Neural crest cell (in vitro differentiated cells): ENCODE results near the gene PHGDH. TPM values are rescaled to one million over a fixed set of nuclear protein-coding genes. Genes with fewer than 3 reads are reported as not detected.
"Not testable (repeated sequence)": the region's sequence is repeated elsewhere in the genome, so short reads cannot be mapped to it uniquely, and the experiment has no call there.

ENCODE experiments used
- DNase-seq: peaks from one replicate; pipeline ENCODE4 v3.0.0; 2021; ENCODE audit warnings: low read depth, mixed read lengths, low spot score
- H3K27ac Mint-ChIP-seq: one replicate; pipeline ENCODE4 v1.8.0; 2021; ENCODE audit warnings: mild to moderate bottlenecking, mixed read lengths; ENCODE audit not compliant: unreplicated experiment
- H3K27me3 Mint-ChIP-seq: 2 replicates; pipeline ENCODE4 v1.8.0; 2021; ENCODE audit warnings: low read depth, mild to moderate bottlenecking, mixed read lengths
- H3K36me3 Mint-ChIP-seq: 2 replicates; pipeline ENCODE4 v1.8.0; 2021; ENCODE audit warnings: low read depth, mild to moderate bottlenecking, mixed read lengths
- H3K4me1 Mint-ChIP-seq: 2 replicates; pipeline ENCODE4 v1.8.0; 2021; ENCODE audit warnings: mixed read lengths
- H3K4me3 Mint-ChIP-seq: one replicate; pipeline ENCODE4 v1.8.0; 2021; ENCODE audit warnings: mild to moderate bottlenecking, mixed read lengths
- H3K9me3 Mint-ChIP-seq: 2 replicates; pipeline ENCODE4 v1.8.0; 2021; ENCODE audit warnings: mixed read lengths
- CTCF ChIP-seq: fragments of 200-600 bp; sonication (generic); conservative IDR thresholded peaks from 2 replicates; pipeline ENCODE4 v1.5.0; 2021; ENCODE audit warnings: antibody characterized with exemption, mild to moderate bottlenecking
- total RNA-seq: library from RNA; stranded (reverse); gene quantifications from 2 replicates; pipeline ENCODE4 v1.2.1, GENCODE V29; 2021

The PHGDH gene
- total RNA-seq, 1 donor from 2014 or later, result 365 TPM

GRCh38 chr1:119779869-119780356, 68.2 kb downstream of the PHGDH start:
- H3K4me1 Mint-ChIP-seq, result peaks cover 8% of the 10 kb centered on the region
- no peak overlapping the region for H3K4me3 Mint-ChIP-seq
- DNase-seq, result no peak
- no peaks in the 10 kb centered on the region for H3K36me3 Mint-ChIP-seq
- no peak overlapping the region for H3K27ac Mint-ChIP-seq
- no peak for TF ChIP-seq CTCF
- H3K9me3 Mint-ChIP-seq, result no peaks in the 10 kb centered on the region
- no peaks in the 10 kb centered on the region for H3K27me3 Mint-ChIP-seq

- H3K27ac Mint-ChIP-seq, result no peak overlapping the region
- H3K36me3 Mint-ChIP-seq, result no peaks in the 10 kb centered on the region
- no peak for DNase-seq
- no peaks in the 10 kb centered on the region for H3K9me3 Mint-ChIP-seq
- H3K4me1 Mint-ChIP-seq, result peaks cover 8% of the 10 kb centered on the region
- H3K4me3 Mint-ChIP-seq, result no peak overlapping the region
- TF ChIP-seq CTCF, result no peak
- H3K27me3 Mint-ChIP-seq, result no peaks in the 10 kb centered on the region
Measured at GRCh38 chr1:119781434-119782210, 69.9 kb downstream of the PHGDH start.

- DNase-seq, result no peak
- no peaks in the 10 kb centered on the region for H3K36me3 Mint-ChIP-seq
- H3K27ac Mint-ChIP-seq, result no peak overlapping the region
- TF ChIP-seq CTCF, result no peak
- H3K4me1 Mint-ChIP-seq, result peaks cover 8% of the 10 kb centered on the region
- no peaks in the 10 kb centered on the region for H3K9me3 Mint-ChIP-seq
- no peaks in the 10 kb centered on the region for H3K27me3 Mint-ChIP-seq
- no peak overlapping the region for H3K4me3 Mint-ChIP-seq
Measured at GRCh38 chr1:119782631-119783325, 71.0 kb downstream of the PHGDH start.

GRCh38 chr1:119783354-119784185, 71.8 kb downstream of the PHGDH start:
- Mint-ChIP-seq H3K9me3 (no peaks in the 10 kb centered on the region), H3K36me3 (no peaks in the 10 kb centered on the region), H3K4me1 (peaks cover 8% of the 10 kb centered on the region), H3K4me3 (no peak overlapping the region), H3K27me3 (no peaks in the 10 kb centered on the region), H3K27ac (no peak overlapping the region)
- no peak for TF ChIP-seq CTCF
- no peak for DNase-seq

- H3K4me3 Mint-ChIP-seq, result no peak overlapping the region
- no peak overlapping the region for H3K27ac Mint-ChIP-seq
- no peak for DNase-seq
- TF ChIP-seq CTCF, result no peak
- peaks cover 8% of the 10 kb centered on the region for H3K4me1 Mint-ChIP-seq
- no peaks in the 10 kb centered on the region for H3K36me3 Mint-ChIP-seq
- H3K27me3 Mint-ChIP-seq, result no peaks in the 10 kb centered on the region
- no peaks in the 10 kb centered on the region for H3K9me3 Mint-ChIP-seq
Measured at GRCh38 chr1:119784191-119784781, 72.6 kb downstream of the PHGDH start.

GRCh38 chr1:119786046-119786445, 74.3 kb downstream of the PHGDH start:
- H3K27ac Mint-ChIP-seq, H3K36me3 Mint-ChIP-seq, DNase-seq, H3K4me3 Mint-ChIP-seq, H3K4me1 Mint-ChIP-seq, H3K9me3 Mint-ChIP-seq, H3K27me3 Mint-ChIP-seq: not testable (repeated sequence)

- DNase-seq, H3K4me3 Mint-ChIP-seq, H3K27ac Mint-ChIP-seq, H3K36me3 Mint-ChIP-seq, H3K27me3 Mint-ChIP-seq, H3K9me3 Mint-ChIP-seq: not testable (repeated sequence)
- peaks cover 11% of the 10 kb centered on the region for H3K4me1 Mint-ChIP-seq
Measured at GRCh38 chr1:119786473-119787050, 74.8 kb downstream of the PHGDH start.
